GM21723 (cell line): ENCODE data around the gene CDA.

Source experiments
- ATAC-seq: cut with Tn5 transposase; IDR thresholded peaks from one replicate; pipeline ENCODE4 v1.9.1; 2021; ENCODE audit warnings: mild to moderate bottlenecking, moderate library complexity; ENCODE audit not compliant: unreplicated experiment

Gene CDA

DNA sequence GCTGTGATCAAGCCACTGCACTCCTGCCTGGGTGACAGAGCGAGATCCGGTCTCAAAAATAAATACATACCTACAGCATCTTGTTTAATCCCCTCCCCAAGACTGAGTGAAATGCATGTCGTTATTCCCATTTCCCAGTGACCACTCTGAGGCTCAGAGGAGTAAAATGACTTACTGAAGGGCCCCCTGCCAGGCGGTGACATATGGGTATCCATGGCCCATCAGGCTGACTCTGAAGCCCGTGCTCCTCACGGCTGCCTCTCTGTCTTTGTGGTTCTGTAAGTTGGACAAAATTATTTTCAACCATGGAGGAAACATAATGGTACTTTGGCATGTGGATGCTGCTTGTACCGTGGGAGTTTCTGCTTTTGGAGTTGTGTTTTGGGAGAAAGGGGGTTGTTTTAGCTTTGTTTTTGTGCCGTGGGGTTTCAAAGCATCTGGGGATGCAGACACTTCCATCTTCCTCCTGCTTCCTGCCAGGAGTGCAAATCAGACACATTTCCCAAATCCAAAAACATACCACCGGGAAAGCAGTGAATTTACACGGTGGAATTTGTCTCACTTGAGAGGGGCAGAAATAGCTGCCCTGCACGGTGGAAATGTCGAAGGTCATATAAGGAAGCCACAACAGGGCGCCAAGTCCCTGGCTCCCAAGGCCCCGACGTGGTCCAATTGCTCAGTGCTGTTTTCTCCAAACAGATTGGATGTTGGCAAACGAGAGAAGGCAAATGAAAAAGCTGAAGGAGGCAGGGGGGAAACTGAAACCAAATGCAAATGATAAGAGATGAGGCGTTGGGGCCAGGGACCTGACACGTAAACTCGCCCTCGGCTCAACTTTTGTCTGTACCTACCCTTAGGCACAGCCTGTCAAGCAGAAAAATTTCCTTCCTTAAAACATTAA is 27.3 kb downstream of the CDA start:
- ATAC-seq, result no peak

DNA sequence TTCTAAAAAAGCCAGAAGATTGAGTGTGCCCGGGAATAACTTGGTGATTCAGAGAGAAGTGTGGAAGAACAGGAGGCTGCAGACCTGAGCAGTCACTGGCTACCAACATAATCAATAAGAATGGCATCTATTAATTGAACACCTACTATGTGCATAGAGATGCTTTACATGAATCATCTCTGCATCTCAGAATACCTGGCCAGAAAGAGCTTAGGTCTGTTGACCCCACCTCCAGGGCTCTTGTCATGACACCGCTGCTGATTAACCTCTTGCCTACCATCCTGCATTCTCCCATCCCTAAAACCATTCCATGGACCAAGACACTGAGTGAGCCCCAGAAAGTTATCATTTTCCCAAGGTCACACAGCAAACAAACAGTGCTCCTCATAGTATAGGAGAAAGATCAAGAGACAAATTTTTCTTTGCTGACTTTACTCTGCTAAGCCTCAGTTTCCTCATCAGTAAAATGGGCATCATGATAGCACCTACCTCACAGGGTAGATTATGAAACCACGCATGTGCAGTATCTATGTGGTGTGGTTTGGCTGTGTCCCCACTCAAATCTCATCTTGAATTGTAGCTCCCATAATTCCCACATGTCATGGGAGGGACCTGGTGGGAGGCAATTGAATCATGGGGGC is 28.1 kb downstream of the CDA start:
- no peak for ATAC-seq

DNA sequence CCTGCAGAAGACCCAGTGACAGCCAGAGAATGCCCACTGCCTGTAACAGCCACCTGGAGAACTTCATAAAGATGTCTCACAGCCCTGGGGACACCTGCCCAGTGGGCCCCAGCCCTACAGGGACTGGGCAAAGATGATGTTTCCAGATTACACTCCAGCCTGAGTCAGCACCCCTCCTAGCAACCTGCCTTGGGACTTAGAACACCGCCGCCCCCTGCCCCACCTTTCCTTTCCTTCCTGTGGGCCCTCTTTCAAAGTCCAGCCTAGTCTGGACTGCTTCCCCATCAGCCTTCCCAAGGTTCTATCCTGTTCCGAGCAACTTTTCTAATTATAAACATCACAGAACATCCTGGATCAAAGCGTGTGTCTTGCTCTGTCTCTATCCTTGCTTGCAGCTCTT is 29.7 kb downstream of the CDA start:
- no peak for ATAC-seq

DNA sequence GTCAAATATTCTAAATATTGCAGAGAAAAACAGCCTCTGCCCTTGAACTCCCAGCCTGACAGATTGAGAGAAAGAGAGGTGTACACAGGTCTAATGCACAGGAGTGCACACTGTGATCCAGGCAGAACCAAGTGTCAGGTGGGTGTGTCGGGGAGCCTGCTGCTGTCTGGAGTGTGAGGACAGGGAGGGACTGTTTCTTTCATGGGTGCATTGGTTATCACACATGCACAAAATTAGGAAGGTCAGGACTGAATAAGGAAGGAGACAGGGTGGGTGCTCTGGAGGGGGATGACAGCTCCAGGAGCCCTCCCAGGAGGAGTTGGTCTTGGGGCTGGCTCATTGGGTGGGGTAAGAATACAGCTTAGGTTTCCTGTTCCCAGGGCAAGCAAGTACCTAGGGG is 31.1 kb downstream of the CDA start:
- ATAC-seq, result no peak

DNA sequence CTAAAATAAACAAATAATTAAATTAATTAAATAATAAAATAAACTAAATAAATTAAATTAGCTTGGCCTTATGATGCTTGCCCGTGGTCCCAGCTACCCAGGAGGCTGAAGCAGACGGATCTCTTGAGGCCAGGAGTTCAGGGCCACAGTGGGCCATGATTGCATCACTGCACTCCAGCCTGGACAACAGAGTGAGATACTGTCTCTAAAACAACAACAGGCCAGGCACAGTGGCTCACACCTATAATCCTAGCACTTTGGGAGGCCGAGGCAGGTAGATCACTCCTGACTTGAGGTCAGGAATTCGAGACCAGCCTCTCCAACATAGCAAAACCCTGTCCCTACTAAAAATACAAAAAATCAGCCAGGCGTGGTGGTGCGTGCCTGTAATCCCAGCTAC is 32.1 kb downstream of the CDA start:
- ATAC-seq, result no peak

DNA sequence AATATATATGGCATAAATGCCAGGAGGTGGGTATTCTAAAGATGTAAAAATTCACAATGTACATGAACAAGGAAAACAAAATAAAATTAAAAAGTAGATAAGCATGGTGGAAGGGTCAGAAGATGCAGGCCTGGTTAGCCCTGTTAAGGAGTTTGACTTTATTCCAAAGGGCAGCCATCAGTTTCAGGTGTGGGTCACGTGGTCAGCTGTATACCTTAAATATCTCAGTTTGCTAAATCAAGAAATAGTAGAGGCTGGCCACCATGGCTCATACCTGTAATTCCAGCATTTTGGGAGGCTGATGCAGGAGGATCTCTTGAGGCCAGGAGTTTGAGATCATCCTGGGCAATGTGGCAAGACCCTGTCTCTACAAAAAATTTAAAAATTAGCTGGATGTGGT is 35.8 kb downstream of the CDA start:
- no peak for ATAC-seq

DNA sequence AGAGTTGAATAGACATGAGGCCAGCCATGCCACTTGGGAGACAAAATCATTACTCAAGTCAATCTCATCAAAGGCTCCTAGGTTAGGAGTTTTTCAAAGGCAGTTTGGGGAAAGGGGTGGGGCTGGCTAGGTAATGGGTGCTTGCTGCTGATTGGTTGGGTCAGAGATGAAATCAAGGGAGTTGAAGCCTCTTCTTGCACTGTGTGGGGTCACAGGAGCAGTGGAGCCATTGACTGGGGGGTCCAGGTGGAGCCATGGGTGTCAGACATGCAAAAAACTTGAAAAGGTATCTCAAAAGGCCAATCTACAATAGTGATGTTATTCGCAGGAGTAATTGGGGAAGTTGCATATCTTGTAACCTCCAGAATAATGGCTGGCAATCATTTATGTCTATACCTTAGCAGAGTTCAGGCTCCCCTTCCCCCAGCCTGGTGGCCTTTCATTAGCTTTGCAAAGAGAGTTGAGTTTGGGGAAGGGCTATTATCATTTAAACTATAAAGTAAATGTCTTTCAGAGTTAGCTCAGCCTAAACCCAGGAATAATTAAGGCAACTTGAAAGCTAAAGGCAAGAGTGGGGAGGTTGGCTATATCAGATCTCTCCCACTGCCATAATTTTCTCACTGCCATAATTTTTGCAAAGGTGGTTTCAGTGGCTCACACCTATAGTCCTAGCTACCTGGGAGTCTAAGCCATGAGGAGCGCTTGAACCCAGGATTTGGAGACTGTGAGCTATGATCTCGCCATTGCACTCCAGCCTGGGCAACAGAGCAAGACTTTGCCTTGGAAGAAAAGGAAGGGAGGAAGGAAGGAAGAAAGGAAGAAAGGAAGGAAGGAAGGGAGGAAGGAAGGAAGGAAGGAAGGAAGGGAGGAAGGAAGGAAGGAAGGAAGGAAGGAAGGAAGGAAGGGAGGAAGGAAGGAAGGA is 36.5 kb downstream of the CDA start:
- ATAC-seq, result no peak

DNA sequence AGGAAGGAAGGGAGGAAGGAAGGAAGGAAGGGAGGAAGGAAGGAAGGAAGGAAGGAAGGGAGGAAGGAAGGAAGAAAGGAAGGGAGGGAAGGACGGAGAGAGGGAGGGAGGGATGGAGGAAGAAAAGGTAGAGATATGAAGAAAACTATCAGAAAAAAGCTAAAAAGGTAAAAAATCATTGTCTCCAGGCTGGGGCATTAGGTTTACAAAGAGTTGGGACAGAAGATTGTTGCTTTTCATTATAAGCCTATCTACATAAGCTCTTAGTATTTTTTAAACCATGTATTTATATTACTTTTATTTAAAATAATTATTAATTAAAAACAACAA is 37.2 kb downstream of the CDA start:
- ATAC-seq, result no peak

DNA sequence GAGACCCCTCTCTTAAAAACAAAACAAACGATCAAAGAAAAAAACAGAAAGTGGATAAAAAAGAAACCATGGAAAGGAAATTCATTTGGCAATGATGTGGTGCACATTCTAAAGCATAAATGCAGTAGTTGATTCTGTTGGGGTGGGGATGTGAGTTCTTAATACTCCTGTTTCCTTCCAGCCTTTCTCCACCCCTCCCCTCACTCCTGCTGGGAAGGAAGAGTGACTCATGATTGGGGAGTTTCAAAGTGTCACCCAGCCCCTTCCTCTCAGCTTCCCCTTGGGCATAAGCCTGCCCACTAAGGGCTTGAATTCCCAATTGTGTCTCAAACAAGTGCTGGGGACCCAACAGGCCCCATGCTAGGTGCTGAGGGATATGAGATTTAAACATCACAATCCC is 37.6 kb downstream of the CDA start:
- ATAC-seq, result no peak

DNA sequence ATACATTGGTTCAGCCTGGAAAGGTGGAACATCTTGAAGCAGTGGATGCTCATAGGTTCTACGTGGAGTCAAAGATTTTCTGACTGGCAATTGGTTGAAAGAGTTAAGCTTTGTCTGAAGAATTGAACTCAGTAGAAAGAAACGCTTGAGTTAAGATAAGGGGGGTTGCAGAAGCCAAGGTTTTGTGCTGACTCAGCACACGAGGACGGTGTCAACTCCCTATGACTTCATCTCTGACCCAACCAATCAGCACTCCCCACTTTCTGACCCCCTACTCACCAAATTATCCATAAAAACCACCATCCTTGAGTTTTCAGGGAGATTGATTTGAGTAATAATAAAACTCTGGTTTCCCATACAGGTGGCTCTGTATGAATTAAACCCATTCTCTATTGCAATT is 41.8 kb downstream of the CDA start:
- ATAC-seq, result no peak

DNA sequence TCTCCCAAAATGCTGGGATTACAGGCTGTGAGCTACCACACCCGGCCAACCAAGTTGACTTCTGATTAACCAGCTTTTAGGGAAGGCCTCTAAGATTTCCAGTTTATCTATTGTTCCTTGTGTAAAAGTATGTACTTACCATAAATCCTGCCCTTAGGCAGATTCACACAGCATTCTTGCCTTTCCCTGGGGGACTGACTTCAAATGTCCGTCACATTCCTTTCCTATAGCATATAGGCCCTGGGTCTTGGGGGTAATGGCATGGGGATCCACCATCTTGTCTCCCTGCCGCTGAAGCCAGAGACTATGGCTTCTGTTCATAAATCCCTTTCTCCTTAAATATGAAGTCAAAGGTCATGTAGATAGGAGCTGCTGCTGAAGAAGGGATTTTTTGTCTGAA is 43.5 kb downstream of the CDA start:
- ATAC-seq, result no peak

DNA sequence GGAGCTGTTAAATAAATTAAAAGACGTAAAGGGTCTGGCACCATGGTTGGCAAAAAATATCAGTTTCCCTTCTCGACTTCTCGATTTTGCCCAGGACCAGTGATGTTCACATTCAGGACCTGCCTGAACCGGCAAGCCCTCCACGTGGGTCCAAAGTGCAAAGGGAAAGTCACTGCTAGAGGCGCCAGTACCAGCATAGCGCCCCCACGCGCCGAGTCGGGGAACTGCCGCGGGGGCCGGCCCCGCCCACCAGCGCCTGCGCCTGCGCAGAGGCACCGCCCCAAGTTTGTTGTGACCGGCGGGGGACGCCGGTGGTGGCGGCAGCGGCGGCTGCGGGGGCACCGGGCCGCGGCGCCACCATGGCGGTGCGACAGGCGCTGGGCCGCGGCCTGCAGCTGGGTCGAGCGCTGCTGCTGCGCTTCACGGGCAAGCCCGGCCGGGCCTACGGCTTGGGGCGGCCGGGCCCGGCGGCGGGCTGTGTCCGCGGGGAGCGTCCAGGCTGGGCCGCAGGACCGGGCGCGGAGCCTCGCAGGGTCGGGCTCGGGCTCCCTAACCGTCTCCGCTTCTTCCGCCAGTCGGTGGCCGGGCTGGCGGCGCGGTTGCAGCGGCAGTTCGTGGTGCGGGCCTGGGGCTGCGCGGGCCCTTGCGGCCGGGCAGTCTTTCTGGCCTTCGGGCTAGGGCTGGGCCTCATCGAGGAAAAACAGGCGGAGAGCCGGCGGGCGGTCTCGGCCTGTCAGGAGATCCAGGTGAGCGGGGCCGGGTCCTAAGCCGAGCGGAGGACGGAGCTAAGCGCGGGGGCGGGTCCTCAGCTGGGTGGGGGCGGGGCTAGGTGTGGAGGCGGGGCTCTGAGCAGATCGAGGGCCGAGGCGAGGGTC is 44.5 kb downstream of the CDA start, which contains the start of gene PINK1:
PINK1 (plus strand) TSS at position 269 of the 875 bp plus-strand sequence; CDS start at position 360, 91 bp downstream.
- peak; percentile 72 for ATAC-seq

DNA sequence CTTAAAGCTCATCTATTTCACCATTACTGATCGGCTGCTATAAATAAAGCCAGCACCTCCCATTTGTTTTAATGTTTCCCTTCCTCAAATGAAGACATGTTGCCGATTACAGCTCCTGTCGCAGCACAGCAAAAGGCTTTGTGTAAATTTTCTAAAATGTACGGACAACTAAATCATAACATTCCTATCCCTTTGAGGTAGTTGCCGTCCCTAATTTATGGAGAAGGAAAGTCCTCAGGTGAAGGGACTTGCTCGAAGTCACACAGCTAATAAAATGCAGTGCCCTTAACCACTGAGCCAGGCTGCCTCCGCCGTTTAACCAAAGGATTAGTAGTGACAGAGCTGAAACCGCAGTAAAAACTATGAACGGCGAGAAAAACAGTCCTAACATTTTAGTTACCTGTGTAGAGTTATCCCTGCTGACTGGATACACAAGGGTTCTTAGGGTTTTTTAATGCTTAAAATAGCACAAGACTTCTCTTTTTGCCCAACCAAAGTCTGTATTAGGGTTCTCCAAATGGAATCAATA is 45.2 kb downstream of the CDA start:
- ATAC-seq, result no peak

DNA sequence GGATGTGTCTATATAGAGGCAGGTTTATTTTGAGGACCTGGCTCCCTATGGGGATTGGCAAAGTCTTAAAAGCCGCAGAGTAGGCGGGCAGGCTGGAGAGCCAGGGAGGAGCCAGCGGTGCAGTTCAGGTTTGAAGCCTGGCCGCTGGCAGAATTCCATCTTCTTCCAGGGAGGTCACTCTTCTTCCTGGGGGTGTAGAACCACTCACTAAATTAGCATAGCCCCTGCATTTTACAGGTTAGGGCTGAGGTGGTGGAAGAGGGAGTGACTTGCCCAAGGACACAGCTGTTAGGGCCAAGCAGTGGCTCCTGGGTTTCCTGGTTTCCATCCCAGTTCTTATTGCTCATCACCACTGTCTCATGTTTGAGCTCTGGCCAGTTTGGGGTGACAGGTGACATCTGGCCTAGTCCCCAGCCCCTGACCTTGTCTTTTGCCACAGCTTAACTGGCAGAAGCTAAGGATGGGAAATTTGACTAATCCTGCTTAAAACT is 45.7 kb downstream of the CDA start:
- no peak for ATAC-seq

DNA sequence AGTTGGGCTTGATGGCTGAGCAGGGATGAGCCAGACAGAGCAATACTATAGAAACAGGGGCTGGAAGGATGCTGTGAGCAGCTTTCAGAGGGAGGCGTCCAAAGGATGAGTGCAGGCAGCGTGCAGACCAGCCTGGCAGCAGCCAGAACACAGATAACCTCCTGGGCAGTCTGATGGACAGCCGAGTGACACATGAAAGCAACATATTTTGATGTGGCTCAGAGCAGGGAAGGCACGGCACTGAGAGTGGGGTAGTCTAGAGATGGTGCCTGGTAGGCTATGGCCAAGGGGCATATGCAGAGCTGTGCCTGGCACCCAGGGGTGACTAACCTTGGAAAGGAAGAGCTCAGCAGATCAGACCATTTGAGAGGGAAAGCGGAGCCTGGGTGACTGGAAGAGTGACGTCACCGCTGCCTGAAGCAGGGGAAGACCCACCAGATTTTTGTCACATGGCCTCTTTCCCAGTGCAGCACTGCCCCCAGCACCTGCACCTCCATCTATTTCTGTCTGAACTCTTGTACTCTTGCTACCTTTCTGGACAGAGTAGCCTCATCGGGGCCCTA is 48.0 kb downstream of the CDA start:
- no peak for ATAC-seq

DNA sequence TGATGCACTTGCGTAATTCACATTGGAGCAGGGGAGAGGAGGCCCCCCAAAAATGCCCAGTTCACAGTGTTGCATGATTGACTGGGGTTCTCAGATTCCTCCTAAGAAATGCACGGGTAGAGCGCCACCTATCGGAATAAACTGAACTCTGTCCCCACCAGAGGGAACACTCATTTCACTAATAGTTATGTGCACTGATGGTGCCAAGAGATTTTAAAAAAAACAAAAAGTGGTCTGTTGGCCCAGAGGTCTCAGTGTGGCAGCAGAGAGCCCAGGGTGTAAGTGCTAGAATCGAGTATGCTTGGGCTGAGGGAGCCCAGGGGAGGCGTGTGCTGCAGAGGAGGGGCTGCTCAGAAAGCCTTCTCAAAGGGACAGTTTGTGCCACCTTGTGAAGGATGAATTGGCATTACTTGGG is 51.3 kb downstream of the CDA start:
- ATAC-seq, result no peak

DNA sequence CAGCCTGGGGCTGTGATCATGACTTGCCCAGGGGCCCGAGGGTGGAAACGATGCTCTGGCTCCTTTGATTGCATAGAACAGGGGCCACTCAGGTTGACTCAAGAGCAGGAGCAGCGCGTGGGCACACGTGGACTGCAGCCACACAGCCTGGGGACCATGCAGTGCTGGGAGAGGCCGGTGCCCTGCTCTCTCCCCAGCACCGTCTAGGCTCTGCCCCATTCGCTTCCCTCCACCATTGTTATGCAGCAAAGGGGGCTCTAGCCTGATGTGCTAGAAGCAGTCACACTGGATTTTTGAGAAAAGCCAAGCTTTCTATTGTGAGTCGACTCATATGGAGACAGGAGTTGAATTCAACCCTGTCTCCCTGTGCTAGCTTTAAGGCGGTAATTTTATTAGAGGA is 53.1 kb downstream of the CDA start:
- ATAC-seq, result no peak

DNA sequence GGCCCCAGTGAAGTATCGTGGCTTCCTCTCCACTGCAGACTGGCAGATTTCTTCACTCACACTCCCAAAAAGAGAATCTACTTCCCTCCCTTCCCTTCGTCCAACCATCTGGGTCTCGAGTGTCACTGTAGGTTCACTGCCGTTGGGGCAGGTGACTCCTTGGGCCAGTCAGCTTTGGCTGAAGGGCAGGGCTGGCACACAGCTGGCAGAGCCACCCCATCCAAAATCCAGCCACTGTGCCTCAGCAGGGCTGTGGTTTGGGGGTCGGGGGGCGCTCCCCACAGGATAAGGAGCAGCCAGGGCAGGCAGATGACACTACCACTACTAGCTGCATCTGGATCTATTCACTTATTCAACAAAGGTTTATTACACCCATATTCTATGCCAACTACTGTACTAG is 54.2 kb downstream of the CDA start:
- no peak for ATAC-seq

DNA sequence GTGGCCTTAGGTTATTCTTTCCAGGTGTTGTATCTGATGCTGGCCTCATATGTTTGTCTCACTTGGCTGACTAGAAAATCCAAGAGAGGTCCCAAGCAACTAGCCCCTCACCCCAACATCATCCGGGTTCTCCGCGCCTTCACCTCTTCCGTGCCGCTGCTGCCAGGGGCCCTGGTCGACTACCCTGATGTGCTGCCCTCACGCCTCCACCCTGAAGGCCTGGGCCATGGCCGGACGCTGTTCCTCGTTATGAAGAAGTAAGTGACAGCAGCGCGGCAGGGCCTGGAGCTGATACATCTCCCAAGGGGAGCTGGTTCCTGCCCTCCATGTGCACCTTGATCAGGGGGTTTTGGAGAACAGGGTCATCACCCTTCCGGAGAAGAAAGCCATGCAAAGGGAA is 55.5 kb downstream of the CDA start:
- no peak for ATAC-seq

DNA sequence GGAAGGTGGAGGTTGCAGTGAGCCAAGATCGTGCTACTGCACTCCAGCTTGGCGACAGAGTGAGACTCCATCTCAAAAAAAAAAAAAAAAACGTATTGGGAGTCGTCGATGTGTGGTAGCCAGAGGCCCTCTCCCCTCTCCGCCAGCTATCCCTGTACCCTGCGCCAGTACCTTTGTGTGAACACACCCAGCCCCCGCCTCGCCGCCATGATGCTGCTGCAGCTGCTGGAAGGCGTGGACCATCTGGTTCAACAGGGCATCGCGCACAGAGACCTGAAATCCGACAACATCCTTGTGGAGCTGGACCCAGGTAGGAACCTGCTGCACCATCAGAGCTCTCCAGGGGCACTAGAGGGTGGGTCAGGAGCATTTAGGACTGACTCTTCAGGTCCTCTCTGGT is 56.5 kb downstream of the CDA start:
- no peak for ATAC-seq
